Stimulated activated CD4-positive, alpha-beta T cell treated with anti-CD3 and anti-CD28 coated beads, Interleukin-12 subunit alpha, Interleukin-12 subunit beta, amount 100 ng/mL, for 4 hours (primary cell): ENCODE results near the gene PSMD13.
A peak's percentile ranks its signal among the peaks of the same experiment; 100 is the strongest.
"Not testable (repeated sequence)": the region's sequence is repeated elsewhere in the genome, so short reads cannot be mapped to it uniquely, and the experiment has no call there.

Experiments used
- DNase-seq: peaks from one replicate; pipeline ENCODE4 v3.0.0-alpha.2; 2020

PSMD13 gene

DNA sequence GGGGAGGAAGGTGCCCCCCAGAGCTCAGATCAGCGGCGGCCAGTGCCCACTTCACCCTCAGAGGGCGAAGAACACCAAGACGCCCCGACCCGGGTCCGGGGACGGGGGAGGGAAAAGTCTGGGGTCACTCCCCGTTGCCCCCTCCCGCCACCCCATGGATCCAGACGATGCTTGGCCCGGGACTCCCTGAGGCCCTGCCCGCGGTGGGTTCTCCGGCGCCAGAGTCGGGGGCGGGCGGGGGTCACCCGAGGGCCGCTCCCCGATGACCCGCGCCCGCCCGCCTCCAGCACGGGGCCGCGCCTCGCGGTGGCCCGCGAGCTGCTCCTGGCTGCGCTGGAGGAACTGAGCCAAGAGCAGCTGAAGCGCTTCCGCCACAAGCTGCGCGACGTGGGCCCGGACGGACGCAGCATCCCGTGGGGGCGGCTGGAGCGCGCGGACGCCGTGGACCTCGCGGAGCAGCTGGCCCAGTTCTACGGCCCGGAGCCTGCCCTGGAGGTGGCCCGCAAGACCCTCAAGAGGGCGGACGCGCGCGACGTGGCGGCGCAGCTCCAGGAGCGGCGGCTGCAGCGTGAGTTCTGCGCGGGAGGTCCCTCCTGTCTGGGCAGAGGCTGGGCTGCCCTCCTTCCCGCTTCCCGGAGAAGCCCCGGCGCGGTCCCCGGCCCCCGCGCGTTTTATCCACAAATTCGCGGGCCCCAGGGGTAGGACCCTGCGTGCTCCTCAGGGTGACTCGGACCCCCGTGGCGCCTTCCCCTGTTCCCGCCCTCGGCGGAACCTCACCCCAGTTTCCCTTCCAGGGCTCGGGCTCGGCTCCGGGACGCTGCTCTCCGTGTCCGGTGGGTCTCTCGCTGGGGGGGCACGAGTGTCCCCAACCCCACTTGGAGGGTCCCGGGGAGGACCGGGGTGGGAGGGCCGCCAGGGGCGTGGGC lies 42.5 kb downstream of the PSMD13 start:
- DNase-seq: no peak

DNA sequence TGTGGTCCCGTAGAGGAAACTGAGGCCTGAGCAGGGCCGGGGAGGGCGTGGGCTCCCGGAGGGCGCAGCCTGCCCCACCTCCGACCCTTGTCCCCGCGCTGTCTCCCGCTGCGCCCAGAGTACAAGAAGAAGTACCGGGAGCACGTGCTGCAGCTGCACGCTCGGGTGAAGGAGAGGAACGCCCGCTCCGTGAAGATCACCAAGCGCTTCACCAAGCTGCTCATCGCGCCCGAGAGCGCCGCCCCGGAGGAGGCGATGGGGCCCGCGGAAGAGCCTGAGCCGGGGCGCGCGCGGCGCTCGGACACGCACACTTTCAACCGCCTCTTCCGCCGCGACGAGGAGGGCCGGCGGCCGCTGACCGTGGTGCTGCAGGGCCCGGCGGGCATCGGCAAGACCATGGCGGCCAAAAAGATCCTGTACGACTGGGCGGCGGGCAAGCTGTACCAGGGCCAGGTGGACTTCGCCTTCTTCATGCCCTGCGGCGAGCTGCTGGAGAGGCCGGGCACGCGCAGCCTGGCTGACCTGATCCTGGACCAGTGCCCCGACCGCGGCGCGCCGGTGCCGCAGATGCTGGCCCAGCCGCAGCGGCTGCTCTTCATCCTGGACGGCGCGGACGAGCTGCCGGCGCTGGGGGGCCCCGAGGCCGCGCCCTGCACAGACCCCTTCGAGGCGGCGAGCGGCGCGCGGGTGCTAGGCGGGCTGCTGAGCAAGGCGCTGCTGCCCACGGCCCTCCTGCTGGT lies 43.4 kb downstream of the PSMD13 start:
- DNase-seq: peak; percentile 48

DNA sequence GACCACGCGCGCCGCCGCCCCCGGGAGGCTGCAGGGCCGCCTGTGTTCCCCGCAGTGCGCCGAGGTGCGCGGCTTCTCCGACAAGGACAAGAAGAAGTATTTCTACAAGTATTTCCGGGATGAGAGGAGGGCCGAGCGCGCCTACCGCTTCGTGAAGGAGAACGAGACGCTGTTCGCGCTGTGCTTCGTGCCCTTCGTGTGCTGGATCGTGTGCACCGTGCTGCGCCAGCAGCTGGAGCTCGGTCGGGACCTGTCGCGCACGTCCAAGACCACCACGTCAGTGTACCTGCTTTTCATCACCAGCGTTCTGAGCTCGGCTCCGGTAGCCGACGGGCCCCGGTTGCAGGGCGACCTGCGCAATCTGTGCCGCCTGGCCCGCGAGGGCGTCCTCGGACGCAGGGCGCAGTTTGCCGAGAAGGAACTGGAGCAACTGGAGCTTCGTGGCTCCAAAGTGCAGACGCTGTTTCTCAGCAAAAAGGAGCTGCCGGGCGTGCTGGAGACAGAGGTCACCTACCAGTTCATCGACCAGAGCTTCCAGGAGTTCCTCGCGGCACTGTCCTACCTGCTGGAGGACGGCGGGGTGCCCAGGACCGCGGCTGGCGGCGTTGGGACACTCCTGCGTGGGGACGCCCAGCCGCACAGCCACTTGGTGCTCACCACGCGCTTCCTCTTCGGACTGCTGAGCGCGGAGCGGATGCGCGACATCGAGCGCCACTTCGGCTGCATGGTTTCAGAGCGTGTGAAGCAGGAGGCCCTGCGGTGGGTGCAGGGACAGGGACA lies 44.1 kb downstream of the PSMD13 start:
- DNase-seq: peak; percentile 39

DNA sequence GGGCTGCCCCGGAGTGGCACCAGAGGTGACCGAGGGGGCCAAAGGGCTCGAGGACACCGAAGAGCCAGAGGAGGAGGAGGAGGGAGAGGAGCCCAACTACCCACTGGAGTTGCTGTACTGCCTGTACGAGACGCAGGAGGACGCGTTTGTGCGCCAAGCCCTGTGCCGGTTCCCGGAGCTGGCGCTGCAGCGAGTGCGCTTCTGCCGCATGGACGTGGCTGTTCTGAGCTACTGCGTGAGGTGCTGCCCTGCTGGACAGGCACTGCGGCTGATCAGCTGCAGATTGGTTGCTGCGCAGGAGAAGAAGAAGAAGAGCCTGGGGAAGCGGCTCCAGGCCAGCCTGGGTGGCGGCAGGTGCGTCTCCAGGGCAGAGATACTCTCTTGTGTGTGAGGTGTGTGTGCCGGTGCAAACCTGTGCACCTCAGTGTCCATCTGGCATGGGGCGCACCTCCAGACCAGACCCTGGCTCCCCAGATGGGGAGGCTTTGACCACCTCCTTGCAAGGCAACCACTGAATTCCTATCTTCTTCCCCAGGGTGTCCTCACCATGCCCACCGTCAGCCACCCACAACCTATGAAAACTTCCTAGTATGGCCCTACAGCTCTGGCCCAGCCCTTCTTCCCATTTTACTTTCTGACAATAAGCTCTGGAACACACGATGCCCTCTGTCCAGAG lies 44.8 kb downstream of the PSMD13 start:
- DNase-seq: no peak

DNA sequence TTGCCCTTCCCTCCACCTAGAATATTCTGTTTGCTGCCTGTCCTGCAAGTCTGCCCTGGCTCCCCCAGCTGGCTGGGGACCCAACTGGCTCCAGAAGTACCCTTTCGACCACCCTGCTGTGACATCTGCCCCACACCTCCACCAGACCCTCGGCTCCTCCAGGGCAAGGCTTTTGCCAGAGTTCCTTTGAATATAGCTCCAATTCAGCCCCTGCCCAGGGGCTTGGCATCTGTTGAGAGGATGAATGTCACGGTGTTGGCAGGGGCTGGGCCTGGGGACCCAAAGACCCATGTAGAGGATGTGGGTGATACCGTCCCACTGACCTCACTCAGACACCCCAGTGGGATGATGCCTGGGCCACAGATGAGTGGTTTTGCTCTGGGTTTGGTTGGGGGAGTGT lies 45.4 kb downstream of the PSMD13 start:
- DNase-seq: no peak

DNA sequence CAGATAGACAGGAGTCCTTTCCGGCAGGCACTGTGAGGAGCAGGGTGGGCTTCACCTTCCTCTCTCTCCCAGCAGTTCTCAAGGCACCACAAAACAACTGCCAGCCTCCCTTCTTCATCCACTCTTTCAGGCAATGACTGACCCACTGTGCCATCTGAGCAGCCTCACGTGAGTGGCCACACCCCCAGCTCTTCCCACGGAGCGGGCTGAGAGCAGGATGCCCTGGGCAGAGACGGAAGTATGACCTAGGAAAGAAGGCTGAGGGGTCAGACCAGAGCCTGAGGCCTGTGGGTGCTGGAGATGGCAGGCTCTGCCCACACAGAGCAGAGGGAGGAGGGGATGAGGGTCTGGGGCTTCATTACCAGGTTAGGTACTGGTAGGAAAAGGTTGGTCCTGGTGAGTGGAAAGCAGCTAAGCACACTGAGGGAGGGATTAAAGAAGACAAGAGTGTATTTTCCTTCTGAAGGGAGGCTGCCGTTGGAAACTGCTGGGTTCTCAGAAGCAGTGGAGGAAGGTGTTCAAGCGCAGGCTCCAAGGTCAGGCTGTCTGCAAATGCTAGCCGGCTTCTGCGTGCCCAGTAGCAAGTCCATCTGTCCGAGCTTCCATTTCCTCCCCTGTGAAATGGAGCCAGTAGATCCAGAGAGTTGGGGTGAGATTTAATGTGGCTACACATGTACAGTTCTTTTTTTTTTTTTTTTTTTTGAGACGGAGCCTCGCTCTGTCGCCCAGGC lies 46.0 kb downstream of the PSMD13 start:
- no peak for DNase-seq

DNA sequence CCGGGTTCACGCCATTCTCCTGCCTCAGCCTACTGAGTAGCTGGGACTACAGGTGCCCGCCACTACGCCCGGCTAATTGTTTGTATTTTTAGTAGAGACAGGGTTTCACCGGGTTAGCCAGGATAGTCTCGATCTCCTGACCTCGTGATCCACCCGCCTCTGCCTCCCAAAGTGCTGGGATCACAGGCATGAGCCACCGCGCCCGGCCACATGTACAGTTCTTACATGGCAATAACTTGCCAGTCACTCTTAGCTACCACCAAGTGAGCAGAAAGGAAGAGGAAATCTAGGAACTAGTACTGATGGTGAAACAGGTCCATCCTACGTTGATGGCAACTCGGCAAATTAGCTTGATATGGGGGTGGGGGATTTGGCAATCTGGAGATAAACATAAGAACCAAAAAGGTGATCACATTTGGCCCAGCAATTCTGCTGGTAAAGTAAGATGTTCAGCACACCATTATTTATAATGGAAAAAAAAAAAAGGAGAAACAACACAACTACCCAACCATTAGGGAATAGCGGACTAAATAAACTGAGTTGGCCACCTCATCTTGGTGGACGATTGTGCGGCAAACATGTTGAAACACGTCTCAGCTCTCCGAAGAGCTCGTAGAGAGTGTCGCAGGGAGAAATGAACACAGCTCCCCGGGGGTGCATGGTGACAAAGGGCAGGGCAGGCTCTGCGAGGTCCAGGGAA lies 46.8 kb downstream of the PSMD13 start:
- no peak for DNase-seq

DNA sequence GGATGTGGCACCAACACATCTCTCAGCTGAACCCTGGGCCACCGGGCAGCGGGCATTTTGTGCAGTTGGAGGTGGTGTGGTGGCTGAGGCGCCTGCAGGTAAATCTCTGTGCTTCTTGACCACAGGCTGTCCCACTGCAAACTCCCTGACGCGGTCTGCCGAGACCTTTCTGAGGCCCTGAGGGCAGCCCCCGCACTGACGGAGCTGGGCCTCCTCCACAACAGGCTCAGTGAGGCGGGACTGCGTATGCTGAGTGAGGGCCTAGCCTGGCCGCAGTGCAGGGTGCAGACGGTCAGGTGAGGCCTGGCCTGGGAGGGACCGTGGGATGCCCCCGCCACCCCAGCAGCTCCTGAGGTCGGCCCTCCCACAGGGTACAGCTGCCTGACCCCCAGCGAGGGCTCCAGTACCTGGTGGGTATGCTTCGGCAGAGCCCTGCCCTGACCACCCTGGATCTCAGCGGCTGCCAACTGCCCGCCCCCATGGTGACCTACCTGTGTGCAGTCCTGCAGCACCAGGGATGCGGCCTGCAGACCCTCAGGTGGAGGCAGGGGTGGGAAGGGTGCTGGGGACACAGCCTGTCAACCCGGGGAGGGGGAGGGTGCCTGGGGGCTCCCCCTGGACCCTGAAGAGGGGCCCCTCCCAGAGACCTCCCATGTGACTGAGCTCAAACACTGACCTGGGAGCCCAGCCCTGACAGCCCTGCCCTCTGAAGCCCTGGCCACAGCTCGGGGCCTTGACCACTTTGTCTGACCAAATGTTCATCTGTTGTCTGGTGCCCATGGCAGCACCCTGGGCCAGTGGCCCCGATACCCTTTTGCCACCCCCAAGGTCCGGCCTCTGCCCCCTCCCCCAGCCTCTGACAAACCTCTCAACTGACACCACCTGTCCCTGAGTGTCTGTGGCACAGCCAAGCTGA lies 47.6 kb downstream of the PSMD13 start:
- DNase-seq: no peak

DNA sequence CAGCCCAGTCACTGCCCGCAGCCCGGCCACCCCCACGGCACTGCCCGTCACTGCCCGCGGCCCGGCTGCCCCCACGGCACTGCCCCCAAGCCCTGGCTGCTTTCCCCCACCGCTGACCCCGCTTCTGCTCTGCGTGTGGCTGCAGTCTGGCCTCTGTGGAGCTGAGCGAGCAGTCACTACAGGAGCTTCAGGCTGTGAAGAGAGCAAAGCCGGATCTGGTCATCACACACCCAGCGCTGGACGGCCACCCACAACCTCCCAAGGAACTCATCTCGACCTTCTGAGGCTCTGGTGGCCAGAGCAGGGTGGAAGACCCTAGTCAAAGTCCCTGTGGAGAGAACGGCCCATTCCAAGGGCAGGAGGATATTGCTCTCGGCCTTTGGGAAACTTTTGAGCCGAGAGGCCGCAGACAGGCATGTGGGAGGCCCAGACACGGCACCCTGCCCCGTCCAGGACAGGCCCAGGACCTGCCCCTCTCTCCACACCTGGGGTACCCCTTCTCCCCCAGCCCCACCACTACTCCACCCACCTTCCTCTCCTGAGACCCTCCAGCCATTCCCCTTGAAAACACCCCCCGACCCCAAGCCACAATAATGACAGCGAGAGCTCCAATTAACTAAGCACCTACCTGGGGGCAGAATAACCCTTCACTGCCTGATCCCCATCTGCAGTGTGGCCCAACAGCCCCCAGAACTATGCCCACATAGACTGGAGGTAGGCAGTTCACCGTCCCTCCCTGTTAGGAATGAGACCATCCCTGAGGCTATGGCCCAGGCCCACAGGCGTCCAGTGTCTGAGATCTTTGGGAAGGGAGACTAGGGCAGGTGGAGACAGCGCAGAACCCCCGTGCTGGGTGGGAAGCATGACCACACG lies 48.5 kb downstream of the PSMD13 start:
- no peak for DNase-seq

DNA sequence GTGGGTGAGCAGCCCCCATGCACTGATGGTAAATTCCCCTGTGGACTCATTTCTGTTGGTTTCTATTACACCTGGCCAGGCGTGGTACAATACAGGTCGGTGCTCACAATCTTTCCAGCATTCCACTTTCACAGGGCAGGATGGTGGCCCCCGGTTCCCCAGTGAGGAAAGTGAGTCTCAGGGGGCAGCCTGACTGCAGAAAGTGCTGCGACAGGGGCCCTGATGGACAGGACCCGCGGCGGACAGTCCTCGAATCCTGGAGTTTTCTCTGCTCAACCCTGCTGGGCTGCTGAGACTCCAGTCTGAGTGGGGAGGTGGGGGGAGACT lies 49.1 kb downstream of the PSMD13 start:
- no peak for DNase-seq

DNA sequence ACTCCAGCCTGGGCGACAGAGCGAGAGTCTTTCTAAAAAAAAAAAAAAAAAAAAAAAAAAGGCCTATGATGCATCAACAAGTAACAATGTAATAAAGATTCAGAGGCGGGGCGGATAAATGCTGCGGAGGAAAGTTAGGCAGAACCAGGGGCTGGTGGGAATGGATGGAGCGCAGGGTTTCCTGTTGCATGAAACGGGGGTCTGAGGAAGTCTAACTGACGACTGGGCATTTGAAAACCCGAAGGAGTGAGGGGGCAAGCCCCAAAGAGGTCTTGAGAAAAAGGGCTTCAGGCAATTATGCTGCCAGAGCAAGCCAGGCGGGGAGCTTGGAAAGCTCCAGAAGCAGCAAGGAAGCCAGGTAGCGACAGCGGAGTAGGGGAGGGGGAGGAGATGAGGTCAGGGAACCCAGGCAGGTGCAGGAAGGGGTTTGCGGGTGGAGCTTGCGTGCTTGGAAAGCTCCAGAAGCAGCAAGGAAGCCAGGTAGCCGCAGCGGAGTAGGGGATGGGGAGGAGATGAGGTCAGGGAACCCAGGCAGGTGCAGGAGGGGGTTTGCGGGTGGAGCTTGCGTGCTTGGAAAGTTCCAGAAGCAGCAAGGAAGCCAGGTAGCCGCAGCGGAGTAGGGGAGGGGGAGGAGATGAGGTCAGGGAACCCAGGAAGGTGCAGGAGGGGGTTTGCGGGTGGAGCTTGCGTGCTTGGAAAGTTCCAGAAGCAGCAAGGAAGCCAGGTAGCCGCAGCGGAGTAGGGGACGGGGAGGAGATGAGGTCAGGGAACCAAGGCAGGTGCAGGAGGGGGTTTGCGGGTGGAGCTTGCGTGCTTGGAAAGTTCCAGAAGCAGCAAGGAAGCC lies 50.4 kb downstream of the PSMD13 start:
- DNase-seq: not testable (repeated sequence)

DNA sequence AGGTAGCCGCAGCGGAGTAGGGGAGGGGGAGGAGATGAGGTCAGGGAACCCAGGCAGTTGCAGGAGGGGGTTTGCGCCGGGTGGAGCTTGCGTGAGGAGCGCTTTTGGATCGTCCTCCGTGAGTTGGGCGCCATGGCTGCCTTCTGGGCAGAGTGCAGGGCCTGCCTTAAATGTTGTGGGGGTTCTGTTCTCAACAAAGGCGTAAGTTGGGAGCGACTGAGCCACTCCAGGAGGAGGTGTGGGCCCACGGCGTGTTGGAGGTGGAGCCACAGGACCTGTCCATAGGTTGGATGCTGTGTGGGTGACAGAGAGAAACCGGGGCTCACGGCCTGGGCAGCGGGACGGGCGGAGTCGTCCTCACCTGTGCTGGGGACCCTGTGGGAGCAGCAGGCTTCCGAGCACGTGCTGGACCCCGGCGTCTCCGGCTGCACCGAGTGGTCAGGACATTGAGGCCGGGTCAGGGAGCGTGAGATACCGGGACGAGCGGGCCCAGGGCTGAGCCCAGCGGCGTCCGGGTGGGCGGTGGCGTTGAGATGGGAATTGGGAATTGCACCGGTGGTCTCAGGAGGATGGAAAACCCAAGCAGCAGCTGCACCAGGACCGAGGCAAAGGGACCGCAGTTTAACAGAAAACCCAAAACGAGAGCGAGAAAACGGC lies 51.2 kb downstream of the PSMD13 start:
- DNase-seq: no peak

DNA sequence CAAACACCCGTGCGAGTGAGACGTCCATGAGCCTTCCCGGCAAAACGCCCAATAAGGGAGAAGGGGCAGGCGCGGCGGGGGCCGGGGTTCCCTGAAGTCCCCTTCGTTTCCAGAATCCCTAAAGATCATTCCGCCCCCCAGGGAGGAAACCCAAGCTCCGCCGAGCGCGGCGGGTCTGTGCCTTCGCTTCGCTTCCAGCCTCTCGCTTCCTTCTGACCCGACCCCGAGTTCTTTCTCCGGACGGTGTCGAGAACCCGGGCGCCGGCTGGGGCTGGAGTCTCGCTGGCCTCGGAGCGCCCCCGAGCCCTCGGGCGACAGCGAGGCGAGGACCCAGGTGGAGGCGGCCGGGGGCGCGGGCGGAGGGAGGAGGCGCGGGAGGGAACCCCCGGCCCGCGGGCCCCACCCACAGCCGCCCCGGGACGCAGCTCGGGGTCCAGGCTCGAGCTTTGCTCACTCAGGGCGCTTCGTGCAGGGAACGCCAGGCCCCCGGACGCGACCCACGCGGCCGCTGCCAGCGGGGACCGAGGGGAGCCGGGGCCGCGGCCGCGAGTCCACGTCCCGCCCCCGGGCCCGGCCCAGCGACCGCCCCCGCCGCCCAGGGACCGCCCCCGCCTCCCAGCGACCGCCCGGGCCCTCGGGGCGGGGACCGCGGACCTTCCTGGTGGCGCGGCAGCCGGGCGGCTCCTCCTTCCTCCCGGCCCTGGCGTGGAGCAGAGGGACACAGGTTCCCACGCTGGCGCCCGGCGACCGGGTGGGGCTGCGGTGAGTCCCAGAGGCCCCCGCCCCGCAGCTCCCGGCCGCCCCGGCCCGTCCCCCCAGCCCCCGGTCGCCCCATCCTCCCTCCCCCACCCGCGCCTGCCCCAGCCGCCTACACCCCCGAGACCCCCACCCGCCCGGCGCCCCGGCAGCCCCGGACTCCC lies 52.0 kb downstream of the PSMD13 start, which contains the start of gene PGGHG:
Gene PGGHG, plus strand, starts transcription at position 649 of the 920 bp plus-strand sequence. CDS start 691 bp downstream, outside the sequence.
- DNase-seq: peak; percentile 53

DNA sequence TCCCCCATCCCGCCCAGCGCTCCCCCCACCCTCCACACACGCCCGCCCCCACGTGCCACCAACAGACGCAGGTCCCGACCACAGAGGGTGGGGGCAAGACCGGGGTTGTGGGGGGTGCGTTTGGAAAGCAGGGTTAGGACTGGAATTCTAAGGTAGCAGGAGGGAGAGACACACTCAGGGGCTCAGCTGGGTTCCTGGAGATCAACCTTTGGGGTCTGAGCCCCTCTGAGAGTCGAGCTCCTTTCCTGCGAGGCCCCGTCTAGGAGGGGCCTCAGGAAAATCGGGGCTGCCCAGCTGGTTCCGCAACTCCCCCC lies 52.6 kb downstream of the PSMD13 start:
- no peak for DNase-seq

DNA sequence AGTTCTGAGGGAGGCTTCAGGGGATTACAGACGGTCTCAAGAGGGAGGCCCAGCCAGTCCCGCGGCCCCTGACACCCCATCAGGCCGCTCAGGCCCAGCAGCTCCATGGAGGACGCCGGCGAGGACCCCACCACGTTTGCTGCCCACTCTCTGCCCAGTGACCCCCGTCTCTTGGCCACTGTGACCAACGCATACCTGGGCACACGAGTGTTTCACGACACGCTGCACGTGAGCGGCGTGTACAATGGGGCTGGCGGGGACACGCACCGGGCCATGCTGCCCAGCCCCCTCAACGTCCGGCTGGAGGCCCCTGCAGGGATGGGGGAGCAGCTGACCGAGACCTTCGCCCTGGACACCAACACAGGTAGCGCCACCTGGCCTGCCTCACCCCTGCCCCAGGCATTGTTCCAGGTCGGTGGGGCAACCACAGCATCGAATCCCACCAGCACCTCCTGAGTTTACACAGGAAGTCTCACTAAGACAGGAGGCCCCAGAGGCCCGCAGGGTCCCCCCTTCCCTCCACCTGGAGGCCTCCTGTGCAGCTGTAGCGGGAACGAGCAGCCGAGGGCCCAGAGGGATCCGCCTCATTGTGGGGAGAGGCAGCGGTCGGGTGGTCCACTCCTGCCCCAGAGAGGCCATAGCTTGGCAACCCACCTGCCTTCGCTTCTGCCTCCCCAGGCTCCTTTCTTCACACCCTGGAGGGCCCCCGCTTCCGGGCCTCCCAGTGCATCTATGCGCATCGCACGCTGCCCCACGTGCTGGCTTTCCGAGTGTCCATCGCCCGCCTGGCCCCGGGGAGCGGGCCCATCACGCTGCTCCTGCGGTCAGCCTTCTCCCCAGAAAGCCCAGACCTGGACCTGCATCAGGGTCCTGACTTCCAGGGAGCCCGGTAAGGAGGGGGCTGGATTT lies 53.2 kb downstream of the PSMD13 start:
- DNase-seq: no peak
